HG02885 (cell line): Measurements from ENCODE around the gene WNK1.
"Not testable (repeated sequence)": the region's sequence is repeated elsewhere in the genome, so short reads cannot be mapped to it uniquely, and the experiment has no call there.

Source experiments
- ATAC-seq: cut with Tn5 transposase; IDR thresholded peaks from one replicate; pipeline ENCODE4 v1.9.1; 2021; ENCODE audit warnings: mild to moderate bottlenecking; ENCODE audit not compliant: unreplicated experiment, poor library complexity

Gene WNK1

DNA sequence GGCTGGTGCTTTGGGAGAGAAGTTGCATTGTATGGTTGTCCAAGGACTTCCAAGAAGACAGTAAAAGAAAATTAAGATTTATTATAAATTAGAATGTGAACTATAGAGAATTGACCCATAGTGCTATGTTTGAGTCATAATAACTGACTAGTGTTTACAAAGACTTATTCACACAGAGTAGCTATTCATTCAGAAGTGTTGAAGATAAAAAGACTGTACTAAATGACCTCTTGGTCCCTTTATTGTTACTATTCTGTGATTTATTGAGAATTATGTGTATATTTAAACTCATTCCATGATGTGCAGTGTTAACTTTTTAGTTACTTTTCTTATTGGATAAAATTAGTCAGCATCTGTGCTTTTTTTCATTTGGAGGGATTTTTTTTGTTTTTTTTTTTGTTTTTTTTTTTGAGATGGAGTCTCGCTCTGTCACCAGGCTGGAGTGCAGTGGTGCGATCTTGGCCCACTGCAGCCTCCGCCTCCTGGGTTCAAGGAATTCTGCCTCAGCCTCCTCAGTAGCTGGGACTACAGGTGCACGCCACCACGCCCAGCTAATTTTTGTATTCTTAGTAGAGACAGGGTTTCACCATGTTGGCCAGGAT, 24.5 kb downstream of the WNK1 start:
- not testable (repeated sequence) for ATAC-seq

DNA sequence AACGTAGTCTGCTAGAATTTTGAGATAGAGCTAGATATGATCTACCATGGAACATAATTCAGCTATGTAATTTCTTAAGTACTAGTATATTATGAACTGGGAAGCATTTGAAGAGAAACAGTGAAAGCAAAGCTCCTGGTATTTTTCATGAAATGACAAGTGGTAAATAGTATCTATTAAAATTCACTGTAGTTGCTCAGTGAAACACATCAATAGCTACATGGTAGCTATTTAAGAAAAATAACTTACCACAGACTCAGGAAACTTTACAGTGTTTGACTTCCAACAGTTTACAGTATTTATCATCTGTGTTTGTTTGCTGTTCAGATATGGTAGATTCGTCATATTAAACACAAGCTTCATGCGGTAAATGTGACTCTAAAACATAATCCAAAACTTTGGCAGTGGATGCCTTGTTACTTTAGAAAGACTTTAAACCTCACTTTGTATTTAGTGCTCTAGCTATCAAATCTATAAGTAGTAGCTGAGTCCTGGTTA, 25.2 kb downstream of the WNK1 start:
- ATAC-seq, result no peak

- ATAC-seq, result no peak
These were observed 26.2 kb downstream of the WNK1 start for GRCh38 chr12:778615-779014.

DNA sequence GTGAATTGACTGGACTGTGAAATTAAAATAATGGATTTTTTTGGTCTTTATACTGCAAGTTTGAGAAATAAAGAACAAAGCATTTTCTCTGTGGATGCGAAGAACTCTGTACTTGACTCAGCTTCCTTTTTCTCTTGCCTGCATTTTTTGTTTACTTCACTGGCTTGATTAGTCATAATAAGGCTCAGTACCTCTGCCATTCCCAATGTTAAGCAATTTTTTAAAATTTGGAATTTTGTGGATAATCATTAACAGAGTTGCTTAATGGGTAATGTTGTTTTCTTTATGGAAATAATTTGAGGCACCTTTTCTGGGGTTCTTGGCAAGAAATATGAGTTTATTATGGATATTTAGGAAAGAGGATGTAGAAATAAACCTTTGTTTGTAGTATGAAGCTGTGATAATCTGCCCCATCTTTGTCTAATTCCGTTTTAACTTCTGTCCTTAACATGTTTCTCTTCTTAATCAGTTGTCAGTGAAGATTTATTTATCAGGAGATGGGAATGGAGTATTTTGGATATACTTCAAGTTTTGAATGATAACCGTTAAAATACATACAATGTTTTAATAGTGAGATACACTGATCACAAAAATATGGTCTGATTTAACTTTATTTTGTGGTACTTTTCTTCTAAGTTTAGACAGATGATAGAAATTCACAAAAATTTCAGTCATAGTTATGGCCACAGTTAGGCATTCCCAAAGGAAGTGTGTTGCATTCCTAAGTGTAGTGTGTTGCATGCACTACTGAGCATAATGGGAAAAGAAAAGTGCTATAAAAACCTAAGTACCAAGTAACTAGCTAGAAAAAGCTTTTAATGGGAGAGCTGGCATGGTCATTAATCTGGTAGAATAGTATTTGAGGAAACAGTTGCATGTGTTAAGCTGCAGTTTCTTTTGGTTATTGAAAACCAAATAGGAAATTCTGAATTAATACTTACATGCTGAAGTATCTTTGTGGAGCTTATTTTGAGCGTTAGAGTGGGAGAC, 27.7 kb downstream of the WNK1 start:
- ATAC-seq, result no peak

DNA sequence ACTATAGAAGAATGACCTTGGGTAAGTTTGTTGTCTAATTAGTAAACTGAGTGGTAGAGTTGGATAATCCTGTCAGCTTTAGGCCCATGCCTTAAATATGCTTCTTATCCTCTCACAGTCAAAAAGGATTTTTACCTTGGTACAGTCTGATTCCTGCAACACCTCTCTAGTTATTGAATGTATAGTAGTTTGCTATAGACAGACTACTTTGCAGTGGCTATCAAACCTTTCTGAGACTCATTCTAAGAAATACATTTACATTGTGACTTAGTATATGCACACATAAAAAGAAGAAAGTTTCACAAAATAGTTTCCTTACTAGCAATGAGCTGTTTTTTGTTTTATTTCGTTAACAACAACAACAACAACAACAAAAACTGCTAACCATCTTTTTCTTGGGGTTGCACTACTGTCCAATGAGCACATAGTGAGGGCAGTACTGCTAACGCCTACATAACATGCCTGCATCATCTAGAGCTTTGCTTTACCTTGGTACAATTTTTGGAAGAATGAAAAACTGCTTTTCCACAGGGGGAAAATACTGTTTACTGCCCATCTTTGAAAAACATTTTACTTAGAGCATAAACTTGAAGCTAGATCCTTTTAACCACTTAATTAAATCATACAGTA, 28.5 kb downstream of the WNK1 start:
- ATAC-seq, result no peak

DNA sequence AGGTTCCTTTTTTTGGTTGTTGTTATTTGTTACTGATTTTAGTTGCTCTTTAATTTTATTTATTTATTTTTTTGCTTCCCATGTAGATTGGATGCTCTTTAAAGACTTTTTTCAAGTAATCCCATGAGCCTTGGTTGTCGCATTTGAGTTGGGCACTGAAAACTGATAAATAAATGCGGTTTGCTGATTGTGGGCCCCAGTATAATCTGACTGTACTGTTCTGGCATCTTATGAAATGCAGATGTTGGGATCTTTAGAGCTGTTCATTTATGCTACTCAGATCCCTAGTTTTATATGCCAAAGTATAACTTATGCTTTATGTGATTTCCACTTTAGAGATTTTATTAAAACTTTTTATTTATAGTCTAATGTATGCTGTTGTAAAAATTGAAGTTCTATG, 33.3 kb downstream of the WNK1 start:
- ATAC-seq, result no peak

GRCh38 chr12:788288-788687, 35.9 kb downstream of the WNK1 start:
- ATAC-seq, result no peak

- ATAC-seq, result not testable (repeated sequence)
These were observed 36.4 kb downstream of the WNK1 start for GRCh38 chr12:788762-789161.

GRCh38 chr12:789852-790563, 37.6 kb downstream of the WNK1 start:
- no peak for ATAC-seq

DNA sequence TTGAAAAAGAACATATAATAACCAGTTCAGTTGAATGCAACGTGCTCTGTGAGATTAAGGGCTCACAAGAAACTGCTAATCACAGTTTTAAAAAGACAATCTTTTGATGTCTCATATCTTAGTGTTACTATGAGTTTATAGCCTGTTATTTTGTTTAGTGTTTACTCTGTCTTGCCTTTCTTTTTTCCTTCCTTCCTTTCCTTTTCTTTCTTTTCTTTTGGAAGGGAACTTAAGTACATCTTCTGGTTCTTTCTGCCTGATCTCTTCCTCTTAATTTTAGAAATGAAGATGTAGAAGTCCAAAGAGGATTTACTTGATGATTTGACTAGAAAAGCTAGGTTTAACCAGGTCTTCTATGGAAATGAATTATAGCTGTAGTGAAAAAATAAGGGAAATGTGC, 38.2 kb downstream of the WNK1 start:
- ATAC-seq, result no peak

DNA sequence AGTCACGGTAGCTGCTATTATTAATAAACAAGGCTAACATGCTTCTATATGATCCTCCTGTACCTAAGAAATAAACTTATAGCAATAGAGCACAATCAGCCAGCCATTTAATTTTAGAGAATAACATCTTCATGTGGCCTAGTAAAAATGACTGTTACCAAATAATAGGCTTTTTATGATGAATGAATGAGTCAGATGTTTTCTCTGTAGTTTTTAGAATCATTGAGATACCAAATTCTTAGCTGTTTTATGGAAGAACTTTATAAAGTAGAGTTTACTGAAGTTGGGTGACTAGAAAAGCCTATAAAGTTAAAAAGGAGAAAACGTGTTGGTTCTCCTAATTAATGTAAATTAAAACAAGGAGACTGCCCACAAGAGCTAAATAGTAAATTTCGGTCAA, 40.7 kb downstream of the WNK1 start:
- ATAC-seq, result no peak

DNA sequence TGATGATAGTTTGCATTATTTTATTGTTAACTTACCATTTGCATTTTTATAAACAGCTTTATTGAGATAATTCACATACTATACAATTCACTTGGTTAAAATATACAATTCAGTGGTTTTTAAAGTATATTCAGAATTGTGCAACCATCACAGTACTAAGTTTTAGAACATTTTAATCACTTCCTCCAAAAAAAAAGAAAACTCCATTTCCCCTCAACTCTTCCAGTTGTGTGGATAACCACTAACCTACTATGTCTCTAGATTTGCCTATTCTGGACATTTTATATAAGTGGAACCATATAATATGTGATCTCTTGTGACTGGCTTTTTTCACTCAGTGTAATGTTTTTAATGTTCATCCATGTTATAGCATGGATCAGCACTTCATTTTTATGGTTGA, 41.3 kb downstream of the WNK1 start:
- ATAC-seq, result no peak

- ATAC-seq, result no peak
These were observed 42.9 kb downstream of the WNK1 start for GRCh38 chr12:795305-795704.

GRCh38 chr12:800401-800800, 48.0 kb downstream of the WNK1 start:
- no peak for ATAC-seq

DNA sequence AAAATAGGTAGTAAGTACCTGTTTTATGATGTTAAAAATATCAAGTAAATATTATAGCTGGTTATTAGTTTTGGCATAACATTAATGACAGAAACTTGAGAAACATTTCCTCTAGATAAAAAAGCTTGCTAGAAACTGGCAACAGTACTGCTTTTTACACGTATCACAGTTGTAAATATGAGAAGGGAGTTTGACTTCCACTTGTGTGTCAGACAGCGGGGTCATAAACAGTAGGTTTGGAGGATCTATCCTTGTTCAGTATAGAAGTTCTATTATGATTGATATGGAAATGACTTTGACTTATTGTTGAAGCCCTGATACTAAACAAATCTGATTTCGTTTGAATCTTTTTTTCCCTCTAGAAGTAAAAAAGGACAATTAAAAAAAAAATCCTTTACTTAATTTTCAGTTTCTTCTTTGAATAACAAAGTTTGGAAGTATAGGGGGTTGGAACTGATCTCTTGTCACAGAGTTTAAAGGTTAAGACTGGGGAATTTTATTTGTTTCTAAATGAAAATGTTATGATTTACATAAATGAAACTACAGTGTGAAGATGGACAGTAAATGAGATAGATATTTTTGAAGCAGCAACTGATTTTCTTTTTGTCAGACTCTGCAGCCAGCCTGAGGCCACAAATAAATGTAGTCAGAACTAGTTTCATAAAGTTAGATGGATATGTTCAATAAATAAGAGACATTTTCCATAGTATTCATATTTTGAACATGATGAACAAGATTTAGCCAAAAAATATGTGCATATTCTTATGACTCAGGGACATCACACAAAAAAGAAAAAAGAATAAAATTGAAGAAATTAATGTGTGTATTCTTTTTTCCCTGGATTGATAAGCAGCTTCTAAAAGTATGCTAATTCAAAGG, 50.1 kb downstream of the WNK1 start:
- ATAC-seq, result no peak

GRCh38 chr12:805022-805632, 52.7 kb downstream of the WNK1 start:
- ATAC-seq, result no peak

DNA sequence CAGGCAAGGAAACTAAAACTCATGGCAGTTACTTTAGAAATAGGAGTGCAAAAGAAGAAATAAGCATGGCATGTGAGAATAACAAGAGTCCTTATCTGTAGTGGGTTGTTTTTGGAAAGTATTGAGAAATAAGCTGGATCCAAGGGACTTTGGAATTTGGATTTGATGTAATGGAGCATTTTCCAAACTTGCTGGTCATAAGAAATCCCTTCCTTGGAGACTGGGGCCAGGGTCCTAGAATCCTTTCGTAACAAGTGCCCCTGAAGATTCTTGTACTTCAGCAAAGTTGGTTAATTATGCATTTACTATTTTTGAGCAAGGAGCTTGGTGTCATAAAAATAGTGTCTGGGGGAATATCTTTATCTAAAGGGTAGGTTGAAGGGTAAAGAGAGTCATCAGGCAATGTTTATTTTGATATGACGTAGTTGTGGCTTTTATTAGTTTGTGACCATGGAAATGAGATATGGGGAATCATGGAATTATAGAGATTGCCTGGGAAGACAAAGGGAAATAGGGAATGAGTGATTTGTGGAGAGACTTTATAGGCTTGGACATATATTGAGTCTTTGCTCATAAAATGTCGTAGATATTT, 53.9 kb downstream of the WNK1 start:
- ATAC-seq, result no peak

GRCh38 chr12:807041-807735, 54.8 kb downstream of the WNK1 start:
- ATAC-seq, result no peak
